K562 (cell line): ENCODE measurements around the gene SKIL. TPM values are rescaled to one million over a fixed set of nuclear protein-coding genes. Genes with fewer than 3 reads are reported as not detected.
A peak's percentile ranks its signal among the peaks of the same experiment; 100 is the strongest.

Source experiments
- ARID2 ChIP-seq: fragments of 450-650 bp; IDR thresholded peaks from 2 replicates; pipeline ENCODE4 v1.6.1; 2017; ENCODE audit warnings: antibody characterized with exemption, mild to moderate bottlenecking
- ARNT ChIP-seq, 2 experiments: fragments of 450-650 bp; IDR thresholded peaks; 2 replicates each; pipeline ENCODE4 v1.6.1; 2016; ENCODE audit warnings: mild to moderate bottlenecking in 1 of 2
- ATF1 ChIP-seq, 2 experiments: fragments of 450-650 bp in 1 of 2; IDR thresholded peaks; 2 replicates each; pipeline ENCODE4 v1.6.1; 2016; ENCODE audit warnings: missing compliant biosample characterization in 1 of 2, missing genetic modification characterization in 1 of 2
- CBX5 ChIP-seq: IDR thresholded peaks from 2 replicates; pipeline ENCODE4 v1.6.1; 2014; ENCODE audit warnings: low read depth, borderline replicate concordance
- CC2D1A ChIP-seq: fragments of 450-650 bp; IDR thresholded peaks from 2 replicates; pipeline ENCODE4 v1.6.1; 2017; ENCODE audit warnings: mild to moderate bottlenecking
- FOXA1 ChIP-seq: fragments of 450-650 bp; IDR thresholded peaks from 2 replicates; pipeline ENCODE4 v1.6.1; 2016; ENCODE audit warnings: mild to moderate bottlenecking, borderline replicate concordance
- REST ChIP-seq, 2 experiments: fragments of 450-650 bp; formaldehyde crosslinking in 1 of 2; IDR thresholded peaks; 2 replicates each; pipeline versions ENCODE4 v1.4.0 to v1.6.1; 2014 to 2020; ENCODE audit warnings: mild to moderate bottlenecking in 2 of 2, borderline replicate concordance in 1 of 2, low read depth in 1 of 2
- SMC3 ChIP-seq: conservative IDR thresholded peaks from 2 replicates; pipeline ENCODE4 v1.6.1; 2011; ENCODE audit warnings: low read depth, low read length, improper control_type of control experiment; ENCODE audit not compliant: insufficient read depth
- STAT6 ChIP-seq: sonication (generic); formaldehyde crosslinking; IDR thresholded peaks from 2 replicates; pipeline ENCODE4 v1.8.1; 2023; ENCODE audit warnings: mild to moderate bottlenecking, missing genetic modification reagents
- ZC3H8 ChIP-seq: fragments of 450-650 bp; IDR thresholded peaks from 2 replicates; pipeline ENCODE4 v1.6.1; 2017
- ZKSCAN3 ChIP-seq: fragments of 250-450 bp; sonication (Bioruptor Pico); IDR thresholded peaks from 2 replicates; pipeline ENCODE4 v1.4.0; 2020
- polyA plus RNA-seq, 8 experiments: library from polyadenylated mRNA; depleted of rRNA in 4 of 8; stranded (reverse) in 5 of 8; unstranded in 3 of 8; fragments of >200 nt; fragmentation: Nextera tagmentation in 2 of 8; fragmentation: Illumina TruSeq in 1 of 8; extraction: Ambion mirVana in 2 of 8; extraction: Trizol in 1 of 8; gene quantifications; 2 replicates each; pipeline versions ENCODE4 v1.2.1 to v1.2.3, GENCODE V29; 2011 to 2014; ENCODE audit warnings: inconsistent platforms in 1 of 8, missing spikeins in 1 of 8
- total RNA-seq, 7 experiments: library from RNA; depleted of rRNA in 6 of 7; stranded (reverse); fragments of >200 nt in 6 of 7; fragmentation: Illumina TruSeq in 2 of 7; extraction: Trizol in 2 of 7; gene quantifications; 2 replicates each; pipeline versions ENCODE4 v1.2.1 to v1.2.3, GENCODE V29; 2011 to 2021; ENCODE audit warnings: low replicate concordance in 1 of 7
- TF ChIP-seq, protein P1 (sequence below): fragments of 450-650 bp; IDR thresholded peaks from 2 replicates; pipeline ENCODE4 v1.6.1; 2016; ENCODE audit warnings: borderline replicate concordance
- TF ChIP-seq, protein P2 (sequence below): IDR thresholded peaks from 2 replicates; pipeline ENCODE4 v1.6.1; 2012; ENCODE audit warnings: low read depth, low read length, improper control_type of control experiment, borderline replicate concordance

SKIL gene
- total and polyA plus RNA-seq, 9 of the 15 experiments (the other 6 are each of a cell fraction or from before 2014, with no cell fraction given), result 4.3 to 19.1 (median 9.7) TPM

- TF ChIP-seq REST (IDR thresholded peaks at IDR 0.05; ENCODE audit: borderline replicate concordance) (peak; percentile 95), REST (CRISPR knock-in tag; IDR thresholded peaks at IDR 0.05; ENCODE audit: low read depth) (no peak), SMC3 (peak; percentile 93), CBX5 (no peak), ZKSCAN3 (CRISPR knock-in tag) (no peak), FOXA1 (no peak), ARID2 (peak; percentile 89), STAT6 (CRISPR knock-in tag) (no peak), ARNT (IDR thresholded peaks at IDR 0.05) (0 out of 4 replicates have a peak, but pooled peaks of 1 of the 2 experiments have one; percentile 28), ZC3H8 (no peak), CC2D1A (peak; percentile 74; the same call in 1 of the 2 replicates), ATF1 (CRISPR knock-in tag; IDR thresholded peaks at IDR 0.05) (no peak), ATF1 (tag; IDR thresholded peaks at IDR 0.05) (peak; percentile 26; the same call in 1 of the 2 replicates)
- TF ChIP-seq, protein P1, sequence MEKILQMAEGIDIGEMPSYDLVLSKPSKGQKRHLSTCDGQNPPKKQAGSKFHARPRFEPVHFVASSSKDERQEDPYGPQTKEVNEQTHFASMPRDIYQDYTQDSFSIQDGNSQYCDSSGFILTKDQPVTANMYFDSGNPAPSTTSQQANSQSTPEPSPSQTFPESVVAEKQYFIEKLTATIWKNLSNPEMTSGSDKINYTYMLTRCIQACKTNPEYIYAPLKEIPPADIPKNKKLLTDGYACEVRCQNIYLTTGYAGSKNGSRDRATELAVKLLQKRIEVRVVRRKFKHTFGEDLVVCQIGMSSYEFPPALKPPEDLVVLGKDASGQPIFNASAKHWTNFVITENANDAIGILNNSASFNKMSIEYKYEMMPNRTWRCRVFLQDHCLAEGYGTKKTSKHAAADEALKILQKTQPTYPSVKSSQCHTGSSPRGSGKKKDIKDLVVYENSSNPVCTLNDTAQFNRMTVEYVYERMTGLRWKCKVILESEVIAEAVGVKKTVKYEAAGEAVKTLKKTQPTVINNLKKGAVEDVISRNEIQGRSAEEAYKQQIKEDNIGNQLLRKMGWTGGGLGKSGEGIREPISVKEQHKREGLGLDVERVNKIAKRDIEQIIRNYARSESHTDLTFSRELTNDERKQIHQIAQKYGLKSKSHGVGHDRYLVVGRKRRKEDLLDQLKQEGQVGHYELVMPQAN, result no peak
- TF ChIP-seq, protein P2, sequence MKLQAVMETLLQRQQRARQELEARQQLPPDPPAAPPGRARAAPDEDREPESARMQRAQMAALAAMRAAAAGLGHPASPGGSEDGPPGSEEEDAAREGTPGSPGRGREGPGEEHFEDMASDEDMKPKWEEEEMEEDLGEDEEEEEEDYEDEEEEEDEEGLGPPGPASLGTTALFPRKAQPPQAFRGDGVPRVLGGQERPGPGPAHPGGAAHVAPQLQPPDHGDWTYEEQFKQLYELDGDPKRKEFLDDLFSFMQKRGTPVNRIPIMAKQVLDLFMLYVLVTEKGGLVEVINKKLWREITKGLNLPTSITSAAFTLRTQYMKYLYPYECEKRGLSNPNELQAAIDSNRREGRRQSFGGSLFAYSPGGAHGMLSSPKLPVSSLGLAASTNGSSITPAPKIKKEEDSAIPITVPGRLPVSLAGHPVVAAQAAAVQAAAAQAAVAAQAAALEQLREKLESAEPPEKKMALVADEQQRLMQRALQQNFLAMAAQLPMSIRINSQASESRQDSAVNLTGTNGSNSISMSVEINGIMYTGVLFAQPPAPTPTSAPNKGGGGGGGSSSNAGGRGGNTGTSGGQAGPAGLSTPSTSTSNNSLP, result peak; percentile 10; the same call in 1 of the 2 replicates
Observed at GRCh38 chr3:170414202-170414663, 56.7 kb downstream of the SKIL start (continued).
